DMS53 treated with DMSO at 0.1 percent for 48 hours (cell line): ENCODE results near the gene ZFP91.

Source experiments
- DNase-seq: peaks from one replicate; lab custom pipeline; 2025; ENCODE audit not compliant: unreplicated experiment; lab: John Stamatoyannopoulos, UW

The ZFP91 gene

DNA sequence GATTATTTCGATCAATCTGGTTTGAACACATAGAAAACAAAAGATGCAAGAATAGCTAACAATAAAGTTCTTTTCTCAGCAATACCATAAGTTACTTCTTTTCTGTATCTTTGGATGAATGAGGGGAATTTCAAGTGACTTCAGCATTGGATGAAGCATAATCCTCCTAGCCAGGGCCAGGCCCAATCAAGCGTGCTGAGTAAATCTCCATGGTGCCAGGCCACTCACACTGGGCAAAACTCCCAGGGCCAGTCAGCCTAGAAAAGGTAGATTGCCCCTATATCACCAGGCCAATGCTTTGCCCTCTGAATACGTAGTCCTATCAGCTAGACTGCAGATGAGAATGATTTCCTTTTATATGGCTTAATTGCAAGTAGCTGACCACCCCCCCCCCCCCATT is 49.6 kb downstream of the ZFP91 start:
- no peak for DNase-seq

DNA sequence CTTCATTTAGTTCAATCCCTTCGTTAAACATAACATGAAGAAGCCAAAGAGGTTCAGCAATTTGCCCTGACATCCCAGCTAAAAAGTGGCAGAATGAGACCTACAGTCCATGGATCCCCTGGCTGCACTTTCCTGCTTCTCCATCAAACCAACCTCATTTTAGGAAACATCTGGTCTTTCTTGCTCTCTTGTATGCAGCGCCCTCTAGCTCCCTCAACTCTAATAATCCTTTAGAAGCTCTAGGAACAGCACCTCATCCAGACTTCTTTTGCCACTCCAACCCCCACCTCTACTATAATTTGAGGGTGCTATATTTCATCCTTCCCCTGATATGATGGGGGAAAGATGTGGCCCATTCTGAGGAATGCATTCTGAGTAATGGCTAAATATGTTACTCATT is 51.0 kb downstream of the ZFP91 start:
- DNase-seq = no peak

DNA sequence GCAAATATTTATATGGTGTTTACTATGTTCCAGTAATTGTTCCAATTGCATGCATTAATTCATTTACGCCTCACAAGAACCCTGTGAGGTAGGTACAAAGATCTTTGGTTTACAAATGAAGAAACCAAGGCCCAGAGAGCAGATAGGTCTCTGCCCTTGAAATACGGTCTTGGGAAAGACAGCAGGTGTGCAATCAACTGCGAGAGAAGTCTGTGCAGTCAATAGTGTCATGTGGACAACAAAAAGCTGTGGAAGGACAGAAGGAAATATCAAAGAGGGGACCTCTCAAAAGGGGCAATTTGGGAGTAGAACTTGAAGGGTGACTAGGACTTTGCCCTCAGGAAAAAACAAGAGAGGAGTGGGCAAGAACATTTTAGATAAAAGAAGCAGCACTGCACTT is 52.5 kb downstream of the ZFP91 start:
- no peak for DNase-seq

GRCh38 chr11:58632510-58632909 is 53.6 kb downstream of the ZFP91 start:
- no peak for DNase-seq

DNA sequence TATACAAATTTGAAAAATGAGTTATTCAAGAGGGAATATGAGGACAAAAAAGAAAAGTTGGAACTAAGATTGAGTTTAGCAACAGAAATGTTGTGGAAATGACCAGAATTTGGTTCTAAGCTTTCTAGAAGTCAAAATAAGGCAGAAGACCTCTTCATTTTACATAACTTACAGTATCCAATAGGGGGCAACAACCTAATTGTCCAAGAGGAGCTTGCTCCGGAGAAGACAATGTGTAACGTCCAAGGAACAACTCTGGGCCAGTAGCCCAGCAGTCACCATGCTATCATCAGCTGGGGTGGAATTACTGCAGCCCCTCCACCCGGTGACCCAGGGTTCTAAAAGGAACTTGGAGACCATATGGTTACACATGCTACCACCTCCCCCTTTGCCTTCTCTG is 57.7 kb downstream of the ZFP91 start:
- DNase-seq = no peak

GRCh38 chr11:58637371-58637770 is 58.5 kb downstream of the ZFP91 start:
- no peak for DNase-seq

- no peak for DNase-seq
Measured at GRCh38 chr11:58639103-58639502, 60.2 kb downstream of the ZFP91 start.

DNA sequence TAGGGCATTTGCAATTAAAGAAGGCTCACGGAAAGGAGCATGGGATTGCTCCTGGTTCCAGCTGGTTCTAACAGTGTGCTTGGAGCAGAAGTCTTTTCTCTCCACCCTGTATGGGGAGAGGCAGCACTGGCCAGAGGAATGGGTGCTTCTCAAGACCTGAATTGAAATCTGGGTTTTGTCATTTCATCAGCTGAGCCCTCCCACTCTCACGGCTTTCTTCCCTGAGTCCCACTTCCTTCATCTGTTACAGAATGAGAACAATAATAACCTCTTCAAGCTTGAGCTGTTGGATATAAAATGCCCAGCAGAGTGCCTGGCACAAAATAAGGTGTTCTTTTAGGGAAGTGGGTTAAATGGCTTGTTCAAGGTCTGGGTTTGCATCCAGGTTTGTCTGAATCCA is 60.8 kb downstream of the ZFP91 start:
- DNase-seq = no peak

DNA sequence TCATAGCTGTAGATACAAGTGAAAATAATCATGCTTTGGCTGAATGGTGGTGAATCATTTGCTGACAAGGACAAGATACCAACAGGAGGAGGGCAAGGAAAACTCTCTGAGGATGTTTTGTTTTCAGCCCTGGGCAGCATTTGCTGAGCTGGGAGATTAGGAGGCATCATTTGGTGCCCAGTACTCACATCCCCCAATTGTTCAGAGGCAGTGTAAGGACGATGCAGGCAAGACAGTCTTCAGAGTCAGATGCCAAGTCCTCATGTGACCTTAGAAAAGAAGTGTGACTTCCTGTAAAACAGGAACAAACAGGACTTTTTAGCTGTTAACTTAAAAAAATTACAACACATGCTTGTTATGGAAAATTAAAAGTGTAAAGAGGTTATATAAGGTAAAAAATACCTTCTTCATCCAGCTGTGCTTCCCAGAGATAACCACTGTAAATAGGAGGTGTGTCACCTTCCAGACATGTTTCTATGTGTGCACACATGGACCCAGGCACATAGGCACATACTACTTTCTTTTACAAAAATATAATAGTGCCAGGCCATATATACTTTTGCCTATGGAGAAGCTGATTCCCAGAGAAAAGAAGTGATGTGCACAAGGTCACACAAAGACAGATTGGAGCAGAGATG is 61.6 kb downstream of the ZFP91 start:
- DNase-seq = no peak

DNA sequence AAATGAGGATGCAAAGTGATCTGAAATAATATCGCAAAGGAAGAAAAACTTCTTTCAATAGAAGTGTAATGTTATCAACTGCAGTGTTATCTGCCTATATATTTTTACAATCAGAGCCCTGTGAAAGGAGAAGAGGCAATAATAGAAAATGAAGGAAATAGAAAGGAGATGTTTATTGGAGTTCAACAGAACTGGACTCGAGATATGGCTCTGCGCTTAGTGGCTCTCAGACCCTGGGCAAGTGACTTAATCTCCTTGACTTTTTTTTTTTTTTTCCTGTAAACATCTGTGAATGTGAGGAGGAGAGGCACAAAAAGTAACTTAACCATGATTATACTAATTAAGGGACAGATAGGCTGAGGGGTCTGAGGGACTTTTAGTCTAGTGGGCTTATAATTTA is 62.5 kb downstream of the ZFP91 start:
- no peak for DNase-seq

DNA sequence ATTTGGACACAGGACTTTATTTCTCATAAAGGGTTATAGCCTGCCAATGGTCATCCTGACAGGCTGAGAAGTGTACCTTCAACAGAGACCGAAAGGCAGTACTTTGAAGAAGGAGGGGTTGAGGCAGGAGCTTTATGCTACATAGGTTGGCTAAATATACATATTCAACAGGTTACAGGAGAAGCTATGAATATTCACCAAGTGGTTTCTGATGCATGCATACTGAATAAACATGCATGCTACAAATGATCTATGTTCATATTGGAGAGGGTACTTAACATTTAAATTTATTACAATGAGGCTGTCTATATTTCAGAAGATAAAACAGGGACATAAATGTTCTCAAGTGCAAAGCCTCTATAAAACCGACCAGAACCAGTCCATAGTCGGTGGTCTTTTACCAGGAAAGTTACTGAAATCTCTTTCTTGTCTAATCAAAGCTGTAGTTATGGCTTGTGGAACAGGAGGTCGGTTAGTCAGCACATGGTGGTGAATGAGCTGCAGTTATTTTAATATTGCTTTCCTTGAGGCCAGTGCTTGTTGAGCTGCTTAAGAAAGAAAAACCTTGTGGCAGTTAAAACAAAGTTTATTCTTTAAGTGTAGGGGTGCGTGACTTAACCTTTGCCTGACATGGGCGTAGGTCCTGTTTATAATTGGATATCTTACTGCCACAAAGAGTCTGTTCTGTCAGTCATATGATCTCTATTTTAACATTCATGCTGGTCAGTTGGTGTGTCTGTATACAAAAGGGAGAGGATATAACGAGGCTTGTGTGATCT is 63.1 kb downstream of the ZFP91 start:
- DNase-seq = no peak

DNA sequence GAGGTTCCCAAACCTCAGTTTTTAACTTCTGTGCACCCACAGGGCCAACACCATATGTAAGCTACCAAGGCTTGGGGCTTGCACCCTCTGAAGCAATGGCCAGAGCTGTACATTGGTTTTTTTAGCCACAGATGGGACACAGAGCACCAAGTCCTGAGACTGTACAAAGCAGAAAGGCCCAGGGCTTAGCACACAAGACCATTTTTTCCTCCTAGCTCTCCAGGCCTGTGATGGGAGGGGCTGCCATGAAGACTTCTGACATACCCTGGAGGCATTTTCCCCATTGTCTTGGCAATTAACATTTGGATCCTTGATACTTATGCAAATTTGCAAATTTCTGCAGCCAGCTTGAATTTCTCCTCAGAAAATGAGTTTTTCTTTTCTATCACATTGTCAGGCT is 67.0 kb downstream of the ZFP91 start:
- no peak for DNase-seq

- DNase-seq = no peak
Measured at GRCh38 chr11:58647141-58647699, 68.4 kb downstream of the ZFP91 start.

DNA sequence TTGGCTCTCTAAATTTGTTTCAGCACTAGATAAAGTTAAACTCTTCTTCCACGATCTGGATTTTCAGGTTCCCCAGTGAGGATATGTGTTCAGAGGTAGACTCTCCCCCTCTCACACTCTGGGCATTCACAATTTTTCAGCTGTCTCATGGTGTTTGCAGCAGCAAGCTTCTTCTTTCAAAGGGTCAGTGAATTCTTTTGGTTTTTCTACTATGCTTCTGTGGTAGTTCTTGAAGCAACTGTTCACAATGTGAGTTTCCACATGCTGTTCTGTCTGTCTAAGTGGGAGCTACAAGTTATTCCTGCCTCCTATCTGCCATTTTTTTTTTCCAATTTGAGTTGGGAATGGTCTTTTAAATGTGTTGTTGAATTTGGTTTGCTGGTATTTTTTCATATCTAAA is 69.0 kb downstream of the ZFP91 start:
- DNase-seq = no peak

DNA sequence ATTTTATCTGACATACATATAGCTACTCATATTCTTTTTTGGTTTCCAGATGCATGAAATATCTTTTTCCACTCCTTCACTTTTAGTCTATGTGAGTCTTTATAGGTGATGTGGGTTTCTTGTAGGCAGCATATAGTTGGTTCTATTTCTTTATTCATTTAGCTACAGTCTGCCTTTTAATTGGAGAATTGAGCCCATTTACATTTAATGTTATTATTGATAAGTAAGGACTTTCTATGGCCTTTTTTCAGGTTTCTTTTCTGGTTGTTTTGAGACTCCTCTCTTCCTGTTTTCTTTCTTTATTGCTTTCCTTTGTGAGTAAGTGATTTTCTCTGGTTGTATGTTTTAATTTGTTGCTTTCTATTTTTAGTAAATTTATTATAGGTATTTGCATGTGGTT is 70.8 kb downstream of the ZFP91 start:
- no peak for DNase-seq

- no peak for DNase-seq
Measured at GRCh38 chr11:58650496-58650895, 71.6 kb downstream of the ZFP91 start.

GRCh38 chr11:58652726-58653280 is 73.9 kb downstream of the ZFP91 start:
- DNase-seq = no peak

GRCh38 chr11:58654079-58654907 is 75.4 kb downstream of the ZFP91 start:
- DNase-seq = peak; percentile 35

DNA sequence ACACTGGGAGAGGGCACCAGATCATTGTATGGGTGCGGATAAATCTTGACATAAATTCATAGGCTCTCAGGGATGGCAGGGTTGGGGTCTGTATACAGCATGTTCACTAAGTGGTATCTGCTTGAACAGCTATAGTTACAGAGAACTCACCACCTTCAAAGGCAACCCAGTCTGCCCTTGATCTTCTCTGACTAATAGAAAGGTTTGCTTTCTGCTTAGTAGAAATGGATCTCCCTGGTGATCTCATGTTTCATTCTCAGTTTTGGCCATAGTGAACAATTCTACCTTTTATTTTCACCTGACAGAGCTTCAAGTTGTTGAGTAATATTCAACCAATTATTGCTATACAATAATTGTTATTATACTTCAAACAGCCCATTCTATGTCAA is 76.0 kb downstream of the ZFP91 start:
- no peak for DNase-seq

DNA sequence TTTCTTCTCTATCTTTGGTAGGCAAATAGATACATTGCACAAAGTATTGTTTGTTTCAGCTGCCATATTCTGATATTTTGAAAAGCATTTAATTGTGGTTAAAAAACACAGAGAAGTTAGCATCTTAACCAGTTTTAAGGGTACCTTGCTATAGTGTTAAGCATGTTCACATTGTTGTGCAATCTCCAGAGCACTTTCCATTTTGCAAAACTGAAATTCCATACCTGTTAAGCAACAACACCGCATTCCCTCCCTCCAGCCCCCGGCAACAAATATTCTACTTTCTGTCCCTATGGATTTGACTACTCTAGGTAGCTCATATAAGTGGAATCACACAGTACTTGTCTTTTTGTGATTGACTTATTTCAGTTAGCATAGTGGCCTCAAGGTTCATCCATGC is 77.5 kb downstream of the ZFP91 start:
- no peak for DNase-seq

- no peak for DNase-seq
Measured at GRCh38 chr11:58658623-58659022, 79.8 kb downstream of the ZFP91 start.
